ENCODE data around the gene SLC35B4. TPM values are rescaled to one million over a fixed set of nuclear protein-coding genes. Genes with fewer than 3 reads are reported as not detected.

SLC35B4 gene
- total RNA-seq, 1 experiment from 2014 or later, result 14.7 TPM

- Histone ChIP-seq H3K4me3 (replicated peaks in 1 of 2; ENCODE audit: low read depth in 1 of 2, low read length in 2 of 2) (no peak overlapping the region), H3K27me3 (ENCODE audit: insufficient read depth, low read length) (no peaks in the 10 kb centered on the region), H3K4me2 (ENCODE audit: low read length) (no peak overlapping the region), H3K79me2 (ENCODE audit: insufficient read depth, low read length) (no peaks in the 10 kb centered on the region), H4K20me1 (ENCODE audit: insufficient read depth) (no peaks in the 10 kb centered on the region), H2AFZ (ENCODE audit: low read depth, low read length, poor library complexity, severe bottlenecking) (no peak overlapping the region), H3K9ac (ENCODE audit: low read length) (no peak overlapping the region), H3K4me1 (ENCODE audit: control insufficient read depth in 1 of 2, insufficient read depth in 2 of 2, low read length in 2 of 2) (no peaks in the 10 kb centered on the region), H3K9me2 (ENCODE audit: insufficient read depth) (no peaks in the 10 kb centered on the region), H3K9me3 (ENCODE audit: control insufficient read depth in 1 of 2, insufficient read depth in 1 of 2, low read depth in 1 of 2, low read length in 2 of 2) (no peaks in the 10 kb centered on the region), H3K36me3 (ENCODE audit: control insufficient read depth in 1 of 2, insufficient read depth in 2 of 2, low read length in 2 of 2) (no peaks in the 10 kb centered on the region), H3K27ac (ENCODE audit: low read depth, low read length) (no peak overlapping the region)
- no TSS peak for BruUV-seq (replicated peaks)
- DNase-seq (ENCODE audit: low read depth, low spot score) (no peak), ATAC-seq (no peak)
- TF ChIP-seq POLR2AphosphoS5 (IDR thresholded peaks at IDR 0.05; ENCODE audit: low read depth, low read length) (no peak), ZNF274 (IDR thresholded peaks at IDR 0.05; ENCODE audit: low read depth, low read length) (no peak), ZBTB33 (IDR thresholded peaks at IDR 0.05; ENCODE audit: extremely low read depth, insufficient replicate concordance, low read length) (no peak), CTCF (IDR thresholded peaks at IDR 0.05 in 2 of 3, conservative IDR thresholded peaks at IDR 0.05 in 1 of 3; ENCODE audit: borderline replicate concordance in 1 of 3, insufficient read depth in 1 of 3, low read depth in 2 of 3, low read length in 2 of 3) (no peak), SIN3A (IDR thresholded peaks at IDR 0.05; ENCODE audit: low read depth) (no peak), SRF (IDR thresholded peaks at IDR 0.05; ENCODE audit: low read depth) (no peak), YY1 (IDR thresholded peaks at IDR 0.05; ENCODE audit: extremely low read depth, insufficient replicate concordance, low read depth, low read length) (no peak), ELF1 (IDR thresholded peaks at IDR 0.05; ENCODE audit: borderline replicate concordance, low read depth) (no peak), TCF7L2 (IDR thresholded peaks at IDR 0.05; ENCODE audit: borderline replicate concordance, extremely low read depth, insufficient read depth, insufficient read length) (no peak), CEBPB (IDR thresholded peaks at IDR 0.05; ENCODE audit: low read depth) (no peak), EGR1 (IDR thresholded peaks at IDR 0.05; ENCODE audit: low read depth) (no peak), ZFX (IDR thresholded peaks at IDR 0.05) (no peak), ATF3 (IDR thresholded peaks at IDR 0.05) (no peak), FOSL1 (IDR thresholded peaks at IDR 0.05; ENCODE audit: low read depth) (no peak), JUND (IDR thresholded peaks at IDR 0.05) (no peak), EZH2phosphoT487 (IDR thresholded peaks at IDR 0.05; ENCODE audit: borderline replicate concordance) (no peak)
- RAD21 ChIA-PET (ENCODE audit: low non-redundant PET in 1 of 2, low total read pairs in 2 of 2, uncharacterized antibody in 2 of 2, unreplicated experiment in 2 of 2), result no interaction called here
- intact Hi-C loops (cut with micrococcal nuclease), result no loop called here
- POLR2A ChIA-PET, result no interaction called here
- CTCF ChIA-PET, result no interaction called here
Observed at GRCh38 chr7:134246347-134246746, 70.4 kb downstream of the SLC35B4 start.

Data from HCT116 (cell line).